Right lobe of liver (tissue), 6 donors: Measurements from ENCODE around the gene GJB2. TPM values are rescaled to one million over a fixed set of nuclear protein-coding genes. Genes with fewer than 3 reads are reported as not detected.
A peak's percentile ranks its signal among the peaks of the same experiment; 100 is the strongest.

ENCODE experiments used
- ATAC-seq, 4 donors: fragments of 200-7000 bp; cut with Tn5 transposase; one replicate each; pipeline ENCODE4 v1.9.1; 2020; ENCODE audit warnings: mild to moderate bottlenecking in 4 of 4, moderate library complexity in 4 of 4
- DNase-seq, 3 donors: peaks; one replicate each; pipeline ENCODE4 v3.0.0-alpha.2; 2020
- H3K27ac ChIP-seq, 3 donors: fragments of 200-600 bp; one replicate each; pipeline ENCODE4 v1.8.0; 2022
- H3K27me3 ChIP-seq, 2 donors: fragments of 200-600 bp; one replicate each; pipeline ENCODE4 v1.8.0; 2022
- H3K36me3 ChIP-seq, 4 donors: fragments of 200-600 bp; sonication (generic) in 1 of 4; one replicate each; pipeline versions ENCODE4 v1.5.1 to v1.8.0; 2017 to 2022; ENCODE audit warnings: control low read depth in 1 of 4
- H3K4me1 ChIP-seq, 4 donors: fragments of 200-600 bp; sonication (generic) in 1 of 4; one replicate each; pipeline versions ENCODE4 v1.5.1 to v1.8.0; 2017 to 2022; ENCODE audit warnings: control low read depth in 1 of 4
- H3K4me3 ChIP-seq, 3 donors: fragments of 200-600 bp; one replicate each; pipeline ENCODE4 v1.8.0; 2022
- H3K9me3 ChIP-seq, 4 donors: fragments of 200-600 bp; sonication (generic) in 1 of 4; one replicate each; pipeline versions ENCODE4 v1.5.1 to v1.8.0; 2017 to 2022; ENCODE audit warnings: control low read depth in 1 of 4
- POLR2A ChIP-seq: fragments of 450-650 bp; IDR thresholded peaks from one replicate; pipeline ENCODE4 v1.6.1; 2017; ENCODE audit warnings: antibody characterized with exemption, mild to moderate bottlenecking
- WGBS: methylation state at CpG from one replicate; pipeline ENCODE4 v1.1.6; 2018; ENCODE audit warnings: low coverage, low lambda C conversion rate; ENCODE audit not compliant: insufficient coverage; ENCODE audit errors: missing lambda C conversion rate; 5-methylcytosine and 5-hydroxymethylcytosine counted together
- intact Hi-C, 2 donors: fragments of 100-400 bp; cut with DNase I; formaldehyde crosslinking; loops; one replicate each; pipeline versions ENCODE4 v1.11.2 to v1.14.1; 2022
- total RNA-seq, 6 experiments: library from RNA; depleted of rRNA in 2 of 6; stranded (reverse); fragments of >200 nt in 2 of 6; fragmentation: NEBNext Ultra II Directional in 3 of 6; extraction: Animal tissue kit (Norgen Biotek cat#: 25700) in 3 of 6; gene quantifications; one replicate each; pipeline versions ENCODE4 v1.1.0 to v1.2.4, GENCODE V29; 2016 to 2023
- TF ChIP-seq, protein P1 (sequence below), 4 donors: fragments of 200-600 bp in 3 of 4; fragments of 450-650 bp in 1 of 4; IDR thresholded peaks; one replicate each; pipeline versions ENCODE4 v1.5.1 to v1.8.0; 2016 to 2022; ENCODE audit warnings: antibody characterized with exemption in 4 of 4, mild to moderate bottlenecking in 2 of 4
- donor health status: DM: no; HTN: yes; CAD: no.
- donor health status: DM: no; HTN: no; CAD: no.
- donor health status: DM: no; HTN: no; CAD: no.
- donor health status: DM: no; HTN: yes; CAD: no.
- donor health status: DM: no; HTN: yes; CAD: no.

Gene GJB2
- total RNA-seq, 6 experiments from 2014 or later = 21.8 to 40.0 (median 30.0) TPM

DNA sequence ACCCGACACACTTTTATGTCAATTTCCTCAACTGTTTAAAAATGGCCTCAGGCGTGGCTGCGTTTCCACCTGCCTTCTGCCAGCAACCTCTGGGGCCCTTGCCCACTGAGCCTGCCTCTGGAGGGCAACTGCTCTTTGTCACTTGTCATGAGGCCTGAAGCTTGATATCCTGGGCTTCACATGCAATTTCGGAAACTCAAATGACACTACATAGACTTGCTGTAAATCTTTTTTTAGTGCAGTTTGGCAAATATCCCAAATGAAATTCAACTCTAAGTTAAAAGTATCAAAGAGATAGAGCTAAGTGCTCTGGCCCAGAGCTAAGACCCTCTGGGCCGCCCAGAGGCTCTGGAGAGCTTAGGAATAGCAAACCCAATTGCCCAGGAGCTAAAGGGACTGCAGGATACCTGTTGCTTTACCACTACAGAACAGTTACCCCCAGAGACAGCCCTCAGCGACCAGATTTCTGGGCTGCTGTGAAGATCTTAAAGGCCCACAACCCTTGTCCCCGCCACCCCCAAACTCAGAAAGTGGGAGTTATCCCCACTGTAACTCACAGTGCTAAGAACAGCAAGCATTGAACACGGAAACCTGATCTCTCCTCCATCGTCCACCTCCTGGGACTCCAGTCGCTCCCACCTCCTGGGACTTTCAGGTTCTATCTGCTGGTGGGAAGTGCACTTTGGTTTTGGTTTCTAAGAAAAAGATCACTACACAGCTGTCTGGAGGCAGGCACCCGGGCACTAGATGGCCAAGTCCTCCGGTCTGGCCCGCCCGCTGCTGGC, 51.3 kb downstream of the GJB2 start:
- 79% methylated on average over 11 of the region's 14 CpGs for WGBS
- intact Hi-C loops = no loop called here
- ATAC-seq (no peak), DNase-seq (peak in 1 of 3 donors; percentile 16)
- Histone ChIP-seq H3K4me1 (peaks cover 0 to 12% (median 0%) of the 10 kb centered on the region in 4 donors), H3K27ac (no peak overlapping the region), H3K27me3 (peaks cover 0 to 10% of the 10 kb centered on the region in 2 donors), H3K9me3 (no peaks in the 10 kb centered on the region), H3K4me3 (no peak overlapping the region), H3K36me3 (no peaks in the 10 kb centered on the region)
- TF ChIP-seq POLR2A = no peak
- TF ChIP-seq, protein P1, sequence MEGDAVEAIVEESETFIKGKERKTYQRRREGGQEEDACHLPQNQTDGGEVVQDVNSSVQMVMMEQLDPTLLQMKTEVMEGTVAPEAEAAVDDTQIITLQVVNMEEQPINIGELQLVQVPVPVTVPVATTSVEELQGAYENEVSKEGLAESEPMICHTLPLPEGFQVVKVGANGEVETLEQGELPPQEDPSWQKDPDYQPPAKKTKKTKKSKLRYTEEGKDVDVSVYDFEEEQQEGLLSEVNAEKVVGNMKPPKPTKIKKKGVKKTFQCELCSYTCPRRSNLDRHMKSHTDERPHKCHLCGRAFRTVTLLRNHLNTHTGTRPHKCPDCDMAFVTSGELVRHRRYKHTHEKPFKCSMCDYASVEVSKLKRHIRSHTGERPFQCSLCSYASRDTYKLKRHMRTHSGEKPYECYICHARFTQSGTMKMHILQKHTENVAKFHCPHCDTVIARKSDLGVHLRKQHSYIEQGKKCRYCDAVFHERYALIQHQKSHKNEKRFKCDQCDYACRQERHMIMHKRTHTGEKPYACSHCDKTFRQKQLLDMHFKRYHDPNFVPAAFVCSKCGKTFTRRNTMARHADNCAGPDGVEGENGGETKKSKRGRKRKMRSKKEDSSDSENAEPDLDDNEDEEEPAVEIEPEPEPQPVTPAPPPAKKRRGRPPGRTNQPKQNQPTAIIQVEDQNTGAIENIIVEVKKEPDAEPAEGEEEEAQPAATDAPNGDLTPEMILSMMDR (IDR thresholded peaks at IDR 0.05) = no peak

DNA sequence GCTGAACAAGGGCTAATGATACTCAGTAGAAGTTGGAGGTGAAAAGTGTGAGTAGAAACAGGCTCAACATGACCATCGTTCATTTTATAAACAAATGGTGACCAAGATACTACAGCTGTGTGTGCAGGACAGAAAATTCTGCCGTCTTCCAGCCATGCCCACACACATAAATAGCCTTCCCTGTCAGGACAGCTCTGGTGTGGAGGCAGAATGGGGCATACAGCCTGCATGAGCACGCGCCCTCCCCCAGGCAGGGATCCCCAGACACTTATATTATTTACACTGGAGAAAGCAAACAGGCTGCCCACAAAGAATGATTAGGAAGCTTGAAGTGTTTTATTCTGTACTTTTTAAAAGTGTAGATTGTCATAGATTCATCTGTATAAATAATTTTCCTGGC, 52.3 kb downstream of the GJB2 start:
- H3K36me3 ChIP-seq = no peaks in the 10 kb centered on the region
- no peak for TF ChIP-seq POLR2A
- TF ChIP-seq, protein P1 (IDR thresholded peaks at IDR 0.05) = no peak
- 64% methylated on average over 3 of the region's 4 CpGs for WGBS
- intact Hi-C loops = no loop called here
- peaks cover 0 to 10% of the 10 kb centered on the region in 2 donors for H3K27me3 ChIP-seq
- ATAC-seq (no peak), DNase-seq (no peak)
- no peaks in the 10 kb centered on the region for H3K9me3 ChIP-seq
- no peak overlapping the region for H3K4me3 ChIP-seq
- peaks cover 0 to 12% (median 0%) of the 10 kb centered on the region in 4 donors for H3K4me1 ChIP-seq
- H3K27ac ChIP-seq = no peak overlapping the region

DNA sequence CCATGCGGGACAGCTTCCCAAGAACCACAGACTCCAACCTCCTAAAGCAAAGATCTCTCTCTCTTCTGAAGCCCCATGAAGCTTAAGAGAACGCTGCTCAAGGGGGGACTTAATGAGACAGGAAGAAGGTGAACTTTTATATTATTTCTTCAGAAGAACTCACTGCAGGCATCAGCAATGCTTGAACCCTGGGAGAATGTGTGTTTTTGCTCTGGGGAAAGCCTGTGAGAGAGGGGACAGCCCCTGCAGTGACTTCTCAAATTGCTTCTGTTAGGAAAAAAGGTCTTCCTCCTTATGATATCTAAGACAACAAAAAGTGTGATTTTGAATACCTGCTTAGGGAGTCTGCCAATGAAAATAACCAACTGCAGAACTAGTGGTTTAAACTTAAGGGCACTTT, 54.9 kb downstream of the GJB2 start:
- intact Hi-C loops = no loop called here
- H3K4me1 ChIP-seq = peaks cover 0 to 12% (median 0%) of the 10 kb centered on the region in 4 donors
- H3K27me3 ChIP-seq = peaks cover 0 to 10% of the 10 kb centered on the region in 2 donors
- H3K9me3 ChIP-seq = no peaks in the 10 kb centered on the region
- ATAC-seq = no peak
- 83% methylated on average over 2 of the region's 2 CpGs for WGBS
- TF ChIP-seq, protein P1 (IDR thresholded peaks at IDR 0.05) = no peak
- no peak for TF ChIP-seq POLR2A
- no peaks in the 10 kb centered on the region for H3K36me3 ChIP-seq
- DNase-seq = no peak
- H3K27ac ChIP-seq = no peak overlapping the region
- no peak overlapping the region for H3K4me3 ChIP-seq

Other genes with a start within 250 kb of the GJB2 start
- gene ZMYM2, start 234.2 kb downstream of the GJB2 start, total RNA-seq = 10 to 100 TPM; 17.1 to 35.2 (median 25.9) TPM
- gene GJA3, start 31.9 kb downstream of the GJB2 start, total RNA-seq = under 1 TPM in 1 of 6 experiments, not detected in 5; 0.11 TPM
- gene GJB6, start 39.4 kb upstream of the GJB2 start, total RNA-seq = not detected